Measurements from ENCODE around the gene ARHGAP19. TPM values are rescaled to one million over a fixed set of nuclear protein-coding genes. Genes with fewer than 3 reads are reported as not detected.

Gene ARHGAP19
- total and polyA plus RNA-seq, 2 donors (not counting 3 experiments of a cell fraction or from before 2014, with no cell fraction given): 6.8 to 20.0 TPM

DNA sequence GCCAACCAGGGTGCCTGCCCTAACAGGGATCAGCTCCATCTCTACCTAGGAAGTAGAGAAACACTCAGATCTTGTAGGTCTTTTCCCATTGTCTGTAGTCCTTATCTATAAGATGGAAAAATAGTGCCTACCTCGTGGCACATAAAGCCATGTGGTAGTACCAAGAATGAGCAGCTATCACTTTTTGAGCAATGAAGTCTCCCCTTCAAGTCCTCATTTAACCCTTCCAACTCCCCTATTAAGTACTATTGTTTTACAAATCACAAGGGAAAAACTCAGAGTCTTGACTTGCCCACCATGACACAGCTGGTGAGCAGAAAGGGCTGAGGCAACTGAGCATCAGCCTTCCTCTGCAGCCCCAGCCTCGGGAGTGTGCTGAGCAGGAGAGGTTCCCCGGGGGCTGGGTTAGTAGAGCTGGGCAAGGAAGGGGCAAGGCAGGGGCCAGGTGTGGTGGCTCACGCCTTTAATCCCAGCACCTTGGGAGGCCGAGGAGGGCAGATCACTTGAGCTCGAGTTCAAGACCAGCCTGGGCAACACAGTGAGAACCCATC is 38.8 kb upstream of the ARHGAP19 start:
- FAIRE-seq (no peak), DNase-seq (ENCODE audit: low read depth, low spot score) (no peak)
- BruUV-seq (replicated peaks): no TSS peak
- Histone ChIP-seq H3K4me1 (ENCODE audit: control insufficient read depth, extremely low read depth, insufficient read depth, low read length) (peaks cover 11% of the 10 kb centered on the region), H3K36me3 (ENCODE audit: control insufficient read depth in 2 of 2, extremely low read depth in 1 of 2, insufficient read depth in 2 of 2, low read length in 2 of 2) (peaks cover 0 to 5% of the 10 kb centered on the region in 2 experiments), H3K79me2 (ENCODE audit: control insufficient read depth, insufficient read depth, low read length) (peaks cover 24% of the 10 kb centered on the region), H4K20me1 (replicated peaks; ENCODE audit: control insufficient read depth, extremely low read depth, insufficient read depth, low read length) (no peaks in the 10 kb centered on the region), H3K9me1 (replicated peaks; ENCODE audit: control insufficient read depth, extremely low read depth, insufficient read depth, low read length) (no peaks in the 10 kb centered on the region), H3K9ac (replicated peaks; ENCODE audit: extremely low read depth, insufficient read depth, low read length) (no peak overlapping the region), H3K9me3 (replicated peaks; ENCODE audit: control insufficient read depth, insufficient read depth, low read length) (no peaks in the 10 kb centered on the region), H3K27ac (ENCODE audit: insufficient read depth, low read depth, low read length) (no peak overlapping the region), H2AFZ (ENCODE audit: low read depth, low read length) (no peak overlapping the region), H3K4me2 (ENCODE audit: insufficient read depth, low read length) (no peak overlapping the region), H3K27me3 (ENCODE audit: control insufficient read depth in 2 of 2, insufficient read depth in 2 of 2, low read length in 2 of 2) (peaks cover 3 to 7% of the 10 kb centered on the region in 2 experiments), H3K4me3 (replicated peaks in 1 of 3; ENCODE audit: insufficient read depth in 1 of 3, low read depth in 1 of 3, low read length in 3 of 3) (no peak overlapping the region)
- ChIA-PET POLR2A (interaction anchor here (3.4 kb wide), 1 partner anchor 12 kb away, joined by 10 read pairs; the partner anchor contains the start of gene FRAT1), CTCF (interaction anchor here (1.5 to 4.4 kb wide), 6 partner anchors 8 to 259 kb away, joined by 4 to 73 read pairs (median 18); partner anchors contain the start of gene RRP12)
- TF ChIP-seq, protein P1, sequence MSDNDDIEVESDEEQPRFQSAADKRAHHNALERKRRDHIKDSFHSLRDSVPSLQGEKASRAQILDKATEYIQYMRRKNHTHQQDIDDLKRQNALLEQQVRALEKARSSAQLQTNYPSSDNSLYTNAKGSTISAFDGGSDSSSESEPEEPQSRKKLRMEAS (IDR thresholded peaks at IDR 0.05; ENCODE audit: insufficient read depth, insufficient read length): no peak
- TF ChIP-seq MYC (IDR thresholded peaks at IDR 0.05; ENCODE audit: low read depth, low read length): no peak
- no peak for TF ChIP-seq JUN (IDR thresholded peaks at IDR 0.05; ENCODE audit: borderline replicate concordance, insufficient read depth, insufficient read length, low read depth)
- TF ChIP-seq, protein P2, sequence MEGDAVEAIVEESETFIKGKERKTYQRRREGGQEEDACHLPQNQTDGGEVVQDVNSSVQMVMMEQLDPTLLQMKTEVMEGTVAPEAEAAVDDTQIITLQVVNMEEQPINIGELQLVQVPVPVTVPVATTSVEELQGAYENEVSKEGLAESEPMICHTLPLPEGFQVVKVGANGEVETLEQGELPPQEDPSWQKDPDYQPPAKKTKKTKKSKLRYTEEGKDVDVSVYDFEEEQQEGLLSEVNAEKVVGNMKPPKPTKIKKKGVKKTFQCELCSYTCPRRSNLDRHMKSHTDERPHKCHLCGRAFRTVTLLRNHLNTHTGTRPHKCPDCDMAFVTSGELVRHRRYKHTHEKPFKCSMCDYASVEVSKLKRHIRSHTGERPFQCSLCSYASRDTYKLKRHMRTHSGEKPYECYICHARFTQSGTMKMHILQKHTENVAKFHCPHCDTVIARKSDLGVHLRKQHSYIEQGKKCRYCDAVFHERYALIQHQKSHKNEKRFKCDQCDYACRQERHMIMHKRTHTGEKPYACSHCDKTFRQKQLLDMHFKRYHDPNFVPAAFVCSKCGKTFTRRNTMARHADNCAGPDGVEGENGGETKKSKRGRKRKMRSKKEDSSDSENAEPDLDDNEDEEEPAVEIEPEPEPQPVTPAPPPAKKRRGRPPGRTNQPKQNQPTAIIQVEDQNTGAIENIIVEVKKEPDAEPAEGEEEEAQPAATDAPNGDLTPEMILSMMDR (IDR thresholded peaks at IDR 0.05; ENCODE audit: extremely low read depth in 1 of 2, insufficient read depth in 1 of 2, low read depth in 1 of 2, low read length in 2 of 2): no peak
- no peak for TF ChIP-seq EZH2 (IDR thresholded peaks at IDR 0.05; ENCODE audit: borderline replicate concordance, low read depth, low read length, severe bottlenecking)
- no peak for TF ChIP-seq POLR2A (IDR thresholded peaks at IDR 0.05; ENCODE audit: low read depth, low read length)
- no peak for TF ChIP-seq GATA2 (IDR thresholded peaks at IDR 0.05; ENCODE audit: insufficient read depth, insufficient read length, low read depth, low read length)
- no peak for TF ChIP-seq POLR2AphosphoS5 (IDR thresholded peaks at IDR 0.05; ENCODE audit: insufficient read depth, low read depth, low read length)
- TF ChIP-seq FOS (IDR thresholded peaks at IDR 0.05; ENCODE audit: borderline replicate concordance, insufficient read depth, low read length): no peak
- dilution Hi-C loops (cut with MboI; ENCODE audit: extremely low pct_ligation_motif_present, low sequenced_read_pairs): no loop called here
- intact Hi-C loops (cut with micrococcal nuclease): loop anchor here (10.0 kb wide), 1 partner anchor 256 kb away; no protein-coding TSS in a partner anchor

All from endothelial cell of umbilical vein (primary cell).